HG03066 (cell line): Measurements from ENCODE around the gene ATG13.
"Not testable (repeated sequence)": the region's sequence is repeated elsewhere in the genome, so short reads cannot be mapped to it uniquely, and the experiment has no call there.

Source experiments
- ATAC-seq: cut with Tn5 transposase; IDR thresholded peaks from one replicate; pipeline ENCODE4 v1.9.1; 2021; ENCODE audit warnings: low read depth; ENCODE audit not compliant: unreplicated experiment

The ATG13 gene

GRCh38 chr11:46694072-46694471, 76.7 kb downstream of the ATG13 start:
- no peak for ATAC-seq

- no peak for ATAC-seq
Observed at GRCh38 chr11:46694607-46695006, 77.3 kb downstream of the ATG13 start.

- no peak for ATAC-seq
Observed at GRCh38 chr11:46695345-46696211, 78.2 kb downstream of the ATG13 start.

- no peak for ATAC-seq
Observed at GRCh38 chr11:46696212-46696558, 78.8 kb downstream of the ATG13 start.

- ATAC-seq, result no peak
Observed at GRCh38 chr11:46697303-46697702, 80.0 kb downstream of the ATG13 start.

- ATAC-seq, result no peak
Observed at GRCh38 chr11:46697723-46698122, 80.4 kb downstream of the ATG13 start.

- no peak for ATAC-seq
Observed at GRCh38 chr11:46698597-46698996, 81.2 kb downstream of the ATG13 start.

- ATAC-seq, result peak; percentile 92
Observed at GRCh38 chr11:46700241-46701077, 83.1 kb downstream of the ATG13 start, which contains the start of the genes ARHGAP1 and ZNF408. Gene ARHGAP1 (minus strand): TSS chr11:46700619. CDS start chr11:46696107, 4,512 bp downstream. Gene ZNF408 (plus strand): TSS chr11:46701031. CDS start chr11:46701048, 17 bp downstream.

- ATAC-seq, result no peak
Observed at GRCh38 chr11:46701078-46701654, 83.8 kb downstream of the ATG13 start.

GRCh38 chr11:46705070-46705688, 87.8 kb downstream of the ATG13 start:
- ATAC-seq, result no peak

- ATAC-seq, result no peak
Observed at GRCh38 chr11:46706886-46707285, 89.5 kb downstream of the ATG13 start.

GRCh38 chr11:46709351-46709750, 92.0 kb downstream of the ATG13 start:
- not testable (repeated sequence) for ATAC-seq

GRCh38 chr11:46710821-46711269, 93.5 kb downstream of the ATG13 start:
- ATAC-seq, result no peak

- no peak for ATAC-seq
Observed at GRCh38 chr11:46711303-46711702, 94.0 kb downstream of the ATG13 start.

- no peak for ATAC-seq
Observed at GRCh38 chr11:46712874-46713576, 95.7 kb downstream of the ATG13 start.

- not testable (repeated sequence) for ATAC-seq
Observed at GRCh38 chr11:46717825-46718154, 100.4 kb downstream of the ATG13 start.

- no peak for ATAC-seq
Observed at GRCh38 chr11:46718155-46719019, 101.0 kb downstream of the ATG13 start.

GRCh38 chr11:46719048-46719542, 101.7 kb downstream of the ATG13 start, which contains the start of gene F2:
Gene F2 (plus strand): TSS chr11:46719213. CDS start chr11:46719236, 23 bp downstream.
- no peak for ATAC-seq
